A673 (cell line): Measurements from ENCODE around the gene FTCDNL1. TPM values are rescaled to one million over a fixed set of nuclear protein-coding genes. Genes with fewer than 3 reads are reported as not detected.

ENCODE experiments used
- BruUV-seq: library from RNA; stranded (reverse); fragments of 400-500 nt; replicated peaks from 2 replicates; lab custom pipeline; 2021; lab: Mats Ljungman, UMichigan
- CTCF ChIA-PET: fragments of 300-600 bp; sonication (Branson Sonifier 250); formaldehyde crosslinking; loops from one replicate; lab custom pipeline; 2022; ENCODE audit warnings: antibody characterized with exemption; lab: Charles Lee
- POLR2A ChIA-PET: fragments of 300-600 bp; sonication (Branson Sonifier 250); formaldehyde crosslinking; loops from one replicate; lab custom pipeline; 2022; ENCODE audit warnings: antibody characterized with exemption; ENCODE audit not compliant: low non-redundant PET; lab: Charles Lee
- DNase-seq: peaks from one replicate; pipeline ENCODE4 v3.0.0-alpha.2; 2015; ENCODE audit warnings: low spot score
- H3K27ac ChIP-seq: fragments of 200-600 bp; sonication (generic); 2 replicates; pipeline ENCODE4 v1.5.1; 2016; ENCODE audit warnings: mixed run types, low read depth, mild to moderate bottlenecking, mixed read lengths, antibody characterized with exemption, low read length; ENCODE audit not compliant: poor library complexity, severe bottlenecking
- H3K27me3 ChIP-seq: fragments of 200-600 bp; sonication (generic); replicated peaks from 2 replicates; pipeline ENCODE4 v1.6.1; 2017; ENCODE audit warnings: mixed run types, low read depth, mild to moderate bottlenecking, mixed read lengths, antibody characterized with exemption, low read length; ENCODE audit not compliant: insufficient read depth, poor library complexity
- H3K36me3 ChIP-seq: fragments of 200-600 bp; sonication (generic); 2 replicates; pipeline ENCODE4 v1.6.1; 2016; ENCODE audit warnings: mixed run types, mild to moderate bottlenecking, mixed read lengths, antibody characterized with exemption, low read length; ENCODE audit not compliant: insufficient read depth, poor library complexity, severe bottlenecking
- H3K4me1 ChIP-seq: fragments of 200-600 bp; sonication (generic); 2 replicates; pipeline ENCODE4 v1.6.1; 2017; ENCODE audit warnings: mixed run types, mild to moderate bottlenecking, mixed read lengths, antibody characterized with exemption, low read length; ENCODE audit not compliant: insufficient read depth, poor library complexity, severe bottlenecking
- H3K4me3 ChIP-seq: fragments of 200-600 bp; sonication (generic); 2 replicates; pipeline ENCODE4 v1.5.1; 2016; ENCODE audit warnings: low read depth, mixed run types, mild to moderate bottlenecking, mixed read lengths, low read length; ENCODE audit not compliant: poor library complexity, severe bottlenecking
- H3K9me3 ChIP-seq: fragments of 200-600 bp; sonication (generic); 2 replicates; pipeline ENCODE4 v1.6.1; 2016; ENCODE audit warnings: mixed run types, low read depth, mild to moderate bottlenecking, mixed read lengths, antibody characterized with exemption, low read length; ENCODE audit not compliant: poor library complexity, severe bottlenecking
- EZH2 ChIP-seq: fragments of 200-600 bp; sonication (generic); IDR thresholded peaks from 2 replicates; pipeline ENCODE4 v1.6.1; 2017; ENCODE audit warnings: borderline replicate concordance, low read depth, mild to moderate bottlenecking, mixed read lengths, antibody characterized with exemption, low read length; ENCODE audit not compliant: poor library complexity, severe bottlenecking
- intact Hi-C: fragments of 100-400 bp; cut with micrococcal nuclease; formaldehyde crosslinking; loops from one replicate; pipeline ENCODE4 v1.10.0; 2022; ENCODE audit not compliant: unreplicated experiment
- total RNA-seq: library from RNA; stranded (reverse); gene quantifications from 2 replicates; pipeline ENCODE4 v1.2.3, GENCODE V29; 2021
- TF ChIP-seq, protein P1 (sequence below): fragments of 300-800, 200-600 bp; sonication (generic); conservative IDR thresholded peaks from 2 replicates; pipeline ENCODE4 v1.5.1; 2017; ENCODE audit warnings: low read depth, mild to moderate bottlenecking, antibody characterized with exemption, low read length, moderate library complexity, mixed read lengths

FTCDNL1 gene
- total RNA-seq, 1 experiment from 2014 or later = 0.88 TPM

DNA sequence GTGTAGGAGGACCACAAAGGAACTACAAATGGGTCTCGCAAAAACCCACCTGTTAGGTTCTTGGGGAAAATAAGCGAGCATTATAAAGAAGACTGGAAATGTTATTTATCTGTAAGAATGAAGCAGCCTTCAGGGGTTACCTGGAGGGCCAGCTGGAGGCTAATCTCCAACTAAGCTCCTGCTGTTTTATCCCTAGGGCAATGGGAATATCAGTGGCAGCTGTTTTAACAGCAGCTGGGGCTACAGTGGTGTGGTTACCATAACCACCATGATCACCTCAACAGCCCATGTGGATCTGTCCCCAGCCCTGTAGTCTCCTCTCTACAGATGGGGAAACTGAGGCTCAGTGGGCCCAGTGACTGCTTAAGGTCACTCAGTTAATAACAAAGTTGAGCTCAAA, 108.1 kb downstream of the FTCDNL1 start:
- BruUV-seq = no TSS peak
- no peak for DNase-seq
- no peaks in the 10 kb centered on the region for H3K9me3 ChIP-seq
- no peak for TF ChIP-seq EZH2
- TF ChIP-seq, protein P1, sequence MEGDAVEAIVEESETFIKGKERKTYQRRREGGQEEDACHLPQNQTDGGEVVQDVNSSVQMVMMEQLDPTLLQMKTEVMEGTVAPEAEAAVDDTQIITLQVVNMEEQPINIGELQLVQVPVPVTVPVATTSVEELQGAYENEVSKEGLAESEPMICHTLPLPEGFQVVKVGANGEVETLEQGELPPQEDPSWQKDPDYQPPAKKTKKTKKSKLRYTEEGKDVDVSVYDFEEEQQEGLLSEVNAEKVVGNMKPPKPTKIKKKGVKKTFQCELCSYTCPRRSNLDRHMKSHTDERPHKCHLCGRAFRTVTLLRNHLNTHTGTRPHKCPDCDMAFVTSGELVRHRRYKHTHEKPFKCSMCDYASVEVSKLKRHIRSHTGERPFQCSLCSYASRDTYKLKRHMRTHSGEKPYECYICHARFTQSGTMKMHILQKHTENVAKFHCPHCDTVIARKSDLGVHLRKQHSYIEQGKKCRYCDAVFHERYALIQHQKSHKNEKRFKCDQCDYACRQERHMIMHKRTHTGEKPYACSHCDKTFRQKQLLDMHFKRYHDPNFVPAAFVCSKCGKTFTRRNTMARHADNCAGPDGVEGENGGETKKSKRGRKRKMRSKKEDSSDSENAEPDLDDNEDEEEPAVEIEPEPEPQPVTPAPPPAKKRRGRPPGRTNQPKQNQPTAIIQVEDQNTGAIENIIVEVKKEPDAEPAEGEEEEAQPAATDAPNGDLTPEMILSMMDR = no peak
- H3K27me3 ChIP-seq = no peaks in the 10 kb centered on the region
- H3K36me3 ChIP-seq = no peaks in the 10 kb centered on the region
- POLR2A ChIA-PET = no interaction called here
- H3K4me3 ChIP-seq = no peak overlapping the region
- CTCF ChIA-PET = no interaction called here
- peaks cover 32% of the 10 kb centered on the region for H3K4me1 ChIP-seq
- intact Hi-C loops = loop anchor here (5.0 to 10.0 kb wide), 2 partner anchors 256 to 1368 kb away; no protein-coding TSS in a partner anchor
- H3K27ac ChIP-seq = no peak overlapping the region

DNA sequence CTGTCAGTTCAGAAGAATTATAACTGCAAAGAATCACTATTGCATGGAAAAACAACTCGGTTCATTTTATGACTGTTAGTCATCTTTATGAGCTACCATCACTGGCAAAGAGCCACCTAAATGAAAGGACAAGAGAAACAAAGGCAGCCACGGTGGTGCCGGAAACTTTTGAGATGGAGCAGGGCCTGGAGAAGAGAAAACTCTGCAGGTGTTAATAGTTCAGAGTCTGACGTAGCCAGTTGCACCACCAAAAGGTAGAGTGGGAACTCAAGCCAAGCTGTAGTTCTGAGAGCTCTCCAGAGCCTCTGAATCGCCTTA, 110.9 kb downstream of the FTCDNL1 start:
- CTCF ChIA-PET = interaction anchor here (0.7 to 2.7 kb wide), 4 partner anchors 35 to 1083 kb away, joined by 3 to 13 read pairs (median 6); no protein-coding TSS in a partner anchor
- H3K27ac ChIP-seq = no peak overlapping the region
- POLR2A ChIA-PET = no interaction called here
- H3K27me3 ChIP-seq = no peaks in the 10 kb centered on the region
- no peaks in the 10 kb centered on the region for H3K36me3 ChIP-seq
- H3K4me1 ChIP-seq = peaks cover 30% of the 10 kb centered on the region
- BruUV-seq = no TSS peak
- intact Hi-C loops = loop anchor here (5.0 to 10.0 kb wide), 2 partner anchors 253 to 1365 kb away; no protein-coding TSS in a partner anchor
- no peak for DNase-seq
- H3K4me3 ChIP-seq = no peak overlapping the region
- TF ChIP-seq EZH2 = no peak
- TF ChIP-seq, protein P1 = 0 out of 2 replicates have a peak, but pooled peaks have one; percentile 25
- no peaks in the 10 kb centered on the region for H3K9me3 ChIP-seq

DNA sequence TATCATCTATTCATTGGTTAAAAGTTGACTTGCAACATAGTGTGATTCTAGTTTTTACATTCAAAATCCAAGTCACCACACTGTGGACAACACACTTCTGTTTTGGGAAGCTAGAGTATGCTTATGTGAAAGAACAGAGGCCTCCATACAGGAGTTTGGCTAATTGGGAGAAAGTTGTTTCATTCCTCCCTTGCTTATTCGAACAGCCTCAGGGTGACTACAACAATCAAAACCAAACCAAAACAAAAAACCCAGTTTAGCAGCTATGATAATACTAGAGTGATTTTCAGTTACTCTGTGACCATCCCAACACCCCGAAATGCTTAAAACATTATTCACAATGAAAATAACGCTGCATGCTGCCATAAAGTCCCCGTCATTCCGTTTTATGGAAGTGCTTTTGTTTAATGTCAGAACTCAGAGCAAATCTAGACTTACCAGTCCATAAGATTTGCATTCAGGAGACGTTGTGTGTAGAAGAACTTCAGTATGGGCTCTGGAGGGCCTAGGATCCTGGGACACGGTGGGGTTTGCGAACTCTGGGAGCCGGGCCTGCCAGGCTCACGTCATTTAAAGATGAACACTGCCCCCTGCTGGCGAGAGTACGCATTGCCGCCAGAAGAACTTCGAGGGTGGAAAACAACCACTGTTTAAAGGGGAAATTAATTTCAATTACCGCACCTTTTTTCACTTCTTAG, 111.4 kb downstream of the FTCDNL1 start:
- TF ChIP-seq, protein P1 = peak; percentile 93
- TF ChIP-seq EZH2 = no peak
- no TSS peak for BruUV-seq
- intact Hi-C loops = loop anchor here (1.0 to 10.0 kb wide), 6 partner anchors 35 to 1429 kb away; no protein-coding TSS in a partner anchor
- peak overlapping the region; percentile 69 for H3K27ac ChIP-seq
- ChIA-PET CTCF (interaction anchor here (0.7 to 2.7 kb wide), 6 partner anchors 35 to 1425 kb away, joined by 3 to 13 read pairs (median 5); no protein-coding TSS in a partner anchor), POLR2A (no interaction called here)
- no peaks in the 10 kb centered on the region for H3K36me3 ChIP-seq
- H3K4me1 ChIP-seq = peaks cover 30% of the 10 kb centered on the region
- no peak overlapping the region for H3K4me3 ChIP-seq
- DNase-seq = peak; percentile 88
- H3K27me3 ChIP-seq = no peaks in the 10 kb centered on the region
- H3K9me3 ChIP-seq = no peaks in the 10 kb centered on the region
